ENCODE results near the gene COX11. TPM values are rescaled to one million over a fixed set of nuclear protein-coding genes. Genes with fewer than 3 reads are reported as not detected.

COX11 gene, protein sequence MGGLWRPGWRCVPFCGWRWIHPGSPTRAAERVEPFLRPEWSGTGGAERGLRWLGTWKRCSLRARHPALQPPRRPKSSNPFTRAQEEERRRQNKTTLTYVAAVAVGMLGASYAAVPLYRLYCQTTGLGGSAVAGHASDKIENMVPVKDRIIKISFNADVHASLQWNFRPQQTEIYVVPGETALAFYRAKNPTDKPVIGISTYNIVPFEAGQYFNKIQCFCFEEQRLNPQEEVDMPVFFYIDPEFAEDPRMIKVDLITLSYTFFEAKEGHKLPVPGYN
- polyA plus RNA-seq (31.3 to 39.7 TPM (median 36.3 TPM) in 3 replicates), polyA minus RNA-seq (15.8 to 29.1 TPM (median 26.3 TPM) in 3 replicates)
- polyA plus RNA-seq (2011; ENCODE audit: low read depth): 17.8 TPM
- 19.7 and 21.6 TPM in 2 replicates for polyA plus RNA-seq (2011; cell fraction: cytosol; rRNA removed)
- polyA plus RNA-seq (2011; cell fraction: nucleus; rRNA removed): 24.3 and 32.8 TPM in 2 replicates
- polyA plus RNA-seq (2012; ENCODE audit: low replicate concordance): 19.2 and 41.8 TPM in 2 replicates
- polyA minus RNA-seq (2011; cell fraction: cytosol; rRNA and poly(A)+ RNA removed): 71.0 TPM
- polyA minus RNA-seq (2011; cell fraction: nucleus; rRNA and poly(A)+ RNA removed): 14.9 and 15.1 TPM in 2 replicates

DNA sequence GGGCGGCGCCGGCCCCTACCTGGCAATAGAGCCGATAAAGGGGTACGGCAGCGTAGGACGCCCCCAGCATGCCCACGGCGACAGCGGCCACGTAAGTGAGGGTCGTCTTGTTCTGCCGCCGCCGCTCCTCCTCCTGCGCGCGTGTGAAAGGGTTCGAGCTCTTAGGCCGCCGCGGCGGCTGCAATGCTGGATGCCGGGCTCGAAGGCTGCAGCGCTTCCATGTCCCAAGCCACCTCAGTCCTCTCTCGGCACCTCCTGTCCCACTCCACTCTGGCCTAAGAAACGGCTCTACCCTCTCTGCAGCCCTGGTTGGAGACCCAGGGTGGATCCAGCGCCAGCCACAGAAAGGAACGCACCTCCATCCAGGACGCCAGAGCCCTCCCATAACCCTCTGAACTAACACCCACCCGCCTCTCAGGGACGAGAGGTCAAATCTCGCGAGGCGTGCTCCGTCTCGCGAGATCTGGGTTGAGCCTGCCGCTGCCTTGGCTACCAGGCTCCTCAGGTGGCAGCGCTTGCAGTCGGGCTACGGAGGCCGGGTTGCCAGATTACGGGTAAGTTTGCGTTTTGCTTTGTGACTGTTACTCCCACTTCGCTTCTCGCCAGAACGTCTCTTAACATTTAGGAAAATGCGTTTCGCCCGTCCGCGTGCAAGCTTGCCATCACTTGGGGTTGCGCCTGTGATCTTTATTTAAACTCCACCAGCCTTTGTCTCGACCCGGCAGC lies at the start of gene COX11, which contains the start of gene STXBP4:
Gene COX11 (minus strand): TSS at position 393 of the 726 bp plus-strand sequence. CDS start 8 bp downstream, at position 385.
Gene STXBP4 (plus strand): TSS at position 504 of the 726 bp plus-strand sequence. CDS start 17,455 bp downstream, outside the sequence.
- Histone ChIP-seq H3K4me1 (ENCODE audit: control insufficient read depth, extremely low read depth, insufficient read depth, low read length) (peaks cover 14% of the 10 kb centered on the region), H3K9me1 (ENCODE audit: control insufficient read depth, extremely low read depth, insufficient read depth, low read length) (no peaks in the 10 kb centered on the region), H2AFZ (ENCODE audit: control insufficient read depth, low read length) (peak within 1 kb of the TSS; percentile 99), H3K27me3 (ENCODE audit: control insufficient read depth, extremely low read depth, insufficient read depth, low read length) (no peaks in the 10 kb centered on the region), H3K9me3 (ENCODE audit: control insufficient read depth, low read depth, low read length) (no peaks in the 10 kb centered on the region), H3K4me3 (ENCODE audit: control insufficient read depth in 2 of 3, extremely low read depth in 1 of 3, insufficient read depth in 2 of 3, low read depth in 1 of 3, low read length in 3 of 3) (peak within 1 kb of the TSS; percentile 94 to 97 (median 96)), H3K9ac (ENCODE audit: control insufficient read depth, extremely low read depth, insufficient read depth, low read length) (peak within 1 kb of the TSS; percentile 91), H3K36me3 (ENCODE audit: control insufficient read depth in 2 of 2, extremely low read depth in 1 of 2, insufficient read depth in 2 of 2, low read length in 2 of 2) (peaks cover 0 to 2% of the 10 kb centered on the region in 2 experiments), H3K27ac (ENCODE audit: control insufficient read depth, insufficient read depth, low read length) (peak within 1 kb of the TSS; percentile 80), H4K20me1 (ENCODE audit: control insufficient read depth, extremely low read depth, insufficient read depth, low read length) (no peaks in the 10 kb centered on the region), H3K4me2 (ENCODE audit: control insufficient read depth, extremely low read depth, insufficient read depth, low read depth, low read length) (peak within 1 kb of the TSS; percentile 98), H3K79me2 (ENCODE audit: control insufficient read depth, insufficient read depth, low read length) (peaks cover 40% of the 10 kb centered on the region)
- TF ChIP-seq, protein P1, sequence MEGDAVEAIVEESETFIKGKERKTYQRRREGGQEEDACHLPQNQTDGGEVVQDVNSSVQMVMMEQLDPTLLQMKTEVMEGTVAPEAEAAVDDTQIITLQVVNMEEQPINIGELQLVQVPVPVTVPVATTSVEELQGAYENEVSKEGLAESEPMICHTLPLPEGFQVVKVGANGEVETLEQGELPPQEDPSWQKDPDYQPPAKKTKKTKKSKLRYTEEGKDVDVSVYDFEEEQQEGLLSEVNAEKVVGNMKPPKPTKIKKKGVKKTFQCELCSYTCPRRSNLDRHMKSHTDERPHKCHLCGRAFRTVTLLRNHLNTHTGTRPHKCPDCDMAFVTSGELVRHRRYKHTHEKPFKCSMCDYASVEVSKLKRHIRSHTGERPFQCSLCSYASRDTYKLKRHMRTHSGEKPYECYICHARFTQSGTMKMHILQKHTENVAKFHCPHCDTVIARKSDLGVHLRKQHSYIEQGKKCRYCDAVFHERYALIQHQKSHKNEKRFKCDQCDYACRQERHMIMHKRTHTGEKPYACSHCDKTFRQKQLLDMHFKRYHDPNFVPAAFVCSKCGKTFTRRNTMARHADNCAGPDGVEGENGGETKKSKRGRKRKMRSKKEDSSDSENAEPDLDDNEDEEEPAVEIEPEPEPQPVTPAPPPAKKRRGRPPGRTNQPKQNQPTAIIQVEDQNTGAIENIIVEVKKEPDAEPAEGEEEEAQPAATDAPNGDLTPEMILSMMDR (optimal IDR thresholded peaks at IDR 0.05 in 1 of 3, IDR thresholded peaks at IDR 0.05 in 1 of 3, conservative IDR thresholded peaks at IDR 0.05 in 1 of 3; ENCODE audit: extremely low read depth in 1 of 3, insufficient read depth in 2 of 3, low read length in 3 of 3): peak in 1 of 3 experiments; percentile 42
- TF ChIP-seq EZH2 (IDR thresholded peaks at IDR 0.05; ENCODE audit: low read length): no peak
- dilution Hi-C loops (cut with MboI; ENCODE audit: extremely low pct_ligation_motif_present, low sequenced_read_pairs): no loop called here
- FAIRE-seq: no peak
- peak; percentile 93 for DNase-seq (ENCODE audit: low read depth, low spot score)

DNA sequence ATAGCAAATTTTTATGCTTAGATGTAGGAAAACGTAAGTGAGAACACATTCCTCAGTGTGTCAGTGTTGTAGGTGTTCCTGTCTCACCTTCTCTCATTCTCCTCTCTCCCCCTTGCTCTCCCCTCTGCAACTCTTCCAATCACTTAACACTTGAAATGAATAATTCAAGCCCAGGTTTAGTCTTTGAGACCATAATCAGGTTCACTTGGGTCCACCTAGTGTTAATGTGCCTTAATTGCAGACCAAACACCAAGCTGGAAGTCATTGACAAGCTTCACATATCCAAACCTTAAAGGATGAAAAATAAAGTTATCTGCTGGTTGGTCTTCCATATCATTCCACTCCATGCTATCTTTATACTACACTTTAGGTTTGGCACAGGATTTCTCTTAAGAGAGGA lies 37.1 kb upstream of the COX11 start:
- H3K27me3 ChIP-seq (ENCODE audit: control insufficient read depth, extremely low read depth, insufficient read depth, low read length): no peaks in the 10 kb centered on the region
- H3K79me2 ChIP-seq (ENCODE audit: control insufficient read depth, insufficient read depth, low read length): no peaks in the 10 kb centered on the region
- no peak for TF ChIP-seq EZH2 (IDR thresholded peaks at IDR 0.05; ENCODE audit: low read length)
- TF ChIP-seq, protein P1 (optimal IDR thresholded peaks at IDR 0.05 in 1 of 3, IDR thresholded peaks at IDR 0.05 in 1 of 3, conservative IDR thresholded peaks at IDR 0.05 in 1 of 3; ENCODE audit: extremely low read depth in 1 of 3, insufficient read depth in 2 of 3, low read length in 3 of 3): peak; percentile 39 to 54 (median 46)
- no peak overlapping the region for H2AFZ ChIP-seq (ENCODE audit: control insufficient read depth, low read length)
- H3K4me1 ChIP-seq (ENCODE audit: control insufficient read depth, extremely low read depth, insufficient read depth, low read length): no peaks in the 10 kb centered on the region
- no peaks in the 10 kb centered on the region for H3K9me1 ChIP-seq (ENCODE audit: control insufficient read depth, extremely low read depth, insufficient read depth, low read length)
- no peak overlapping the region for H3K4me2 ChIP-seq (ENCODE audit: control insufficient read depth, extremely low read depth, insufficient read depth, low read depth, low read length)
- peak; percentile 32 for FAIRE-seq
- no peak overlapping the region for H3K27ac ChIP-seq (ENCODE audit: control insufficient read depth, insufficient read depth, low read length)
- dilution Hi-C loops (cut with MboI; ENCODE audit: extremely low pct_ligation_motif_present, low sequenced_read_pairs): no loop called here
- no peak overlapping the region for H3K9ac ChIP-seq (ENCODE audit: control insufficient read depth, extremely low read depth, insufficient read depth, low read length)
- DNase-seq (ENCODE audit: low read depth, low spot score): no peak
- no peaks in the 10 kb centered on the region for H3K9me3 ChIP-seq (ENCODE audit: control insufficient read depth, low read depth, low read length)
- no peaks in the 10 kb centered on the region for H4K20me1 ChIP-seq (ENCODE audit: control insufficient read depth, extremely low read depth, insufficient read depth, low read length)
- peaks cover 0 to 3% of the 10 kb centered on the region in 2 experiments for H3K36me3 ChIP-seq (ENCODE audit: control insufficient read depth in 2 of 2, extremely low read depth in 1 of 2, insufficient read depth in 2 of 2, low read length in 2 of 2)
- H3K4me3 ChIP-seq (ENCODE audit: control insufficient read depth in 2 of 3, extremely low read depth in 1 of 3, insufficient read depth in 2 of 3, low read depth in 1 of 3, low read length in 3 of 3): no peak overlapping the region

Data from keratinocyte (primary cell).